GM12892 (cell line): ENCODE measurements around the gene LCT.

Experiments
- POLR2A ChIP-seq: IDR thresholded peaks from 2 replicates; pipeline ENCODE4 v1.6.1; 2011; ENCODE audit warnings: low read depth, low read length, control low read depth
- POLR2AphosphoS5 ChIP-seq: IDR thresholded peaks from 2 replicates; pipeline ENCODE4 v1.6.1; 2011; ENCODE audit warnings: low read depth, low read length, control low read depth
- TAF1 ChIP-seq: IDR thresholded peaks from 2 replicates; pipeline ENCODE4 v1.6.1; 2011; ENCODE audit warnings: low read depth, mild to moderate bottlenecking, control low read depth, low read length, borderline replicate concordance

GRCh38 chr2:135882415-135882814 is 45.4 kb upstream of the LCT start:
- TF ChIP-seq POLR2AphosphoS5 (no peak), POLR2A (no peak), TAF1 (no peak)
